CD4-positive, alpha-beta T cell treated with Interleukin-1 beta for 1 hour (primary cell): ENCODE data around the gene C8A.

Experiments
- DNase-seq, 2 donors: peaks; one replicate each; pipeline ENCODE4 v3.0.0-alpha.2; 2020 to 2022

Gene C8A

DNA sequence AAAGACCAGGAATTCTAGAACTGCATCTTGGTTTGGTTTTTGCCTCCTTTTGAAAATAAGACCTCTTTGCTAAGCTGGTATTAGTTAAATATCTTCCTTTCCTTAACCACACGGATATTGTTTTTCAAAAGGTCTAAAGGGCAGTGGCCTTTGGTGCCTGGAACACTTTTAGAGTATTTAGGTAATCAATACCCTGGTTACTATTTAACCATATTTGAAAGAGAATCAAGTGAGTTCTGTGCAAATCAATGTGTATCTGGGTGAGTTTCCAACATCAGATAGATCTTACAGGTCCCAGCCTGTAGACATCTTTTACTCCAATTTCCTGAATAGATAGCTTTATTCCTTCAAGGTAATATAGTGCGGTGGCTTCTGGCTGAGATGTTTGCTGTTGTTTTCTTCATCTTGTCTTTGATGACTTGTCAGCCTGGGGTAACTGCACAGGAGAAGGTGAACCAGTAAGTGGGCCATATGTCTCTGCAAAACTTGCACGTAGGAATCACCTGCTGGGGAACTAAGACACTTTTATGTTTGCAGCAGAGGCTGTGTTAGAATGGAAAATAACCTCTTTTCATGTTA is at the start of gene C8A:
C8A (plus strand) TSS at position 277 of the 579 bp plus-strand sequence; CDS start at position 382, 105 bp downstream.
- DNase-seq, result no peak

DNA sequence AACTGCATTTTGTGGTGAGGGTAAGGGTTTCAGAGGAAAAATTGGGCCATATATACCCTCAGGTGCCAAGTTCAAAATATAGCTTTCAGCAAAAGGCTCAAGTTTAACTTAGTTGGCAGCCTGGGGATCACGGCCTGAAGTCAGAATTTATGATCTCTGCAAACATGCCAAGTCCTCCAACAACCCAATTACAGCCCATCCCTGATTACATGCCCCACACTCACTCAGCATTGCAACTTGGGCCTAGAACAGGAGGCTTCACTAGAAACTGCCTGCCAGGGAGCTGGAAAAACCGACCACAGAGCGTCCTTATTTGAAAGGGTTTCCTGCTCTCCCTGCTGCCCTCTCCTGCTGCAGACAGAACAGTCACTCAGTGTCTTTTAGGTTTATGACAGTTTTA is 47.8 kb upstream of the C8A start:
- no peak for DNase-seq

DNA sequence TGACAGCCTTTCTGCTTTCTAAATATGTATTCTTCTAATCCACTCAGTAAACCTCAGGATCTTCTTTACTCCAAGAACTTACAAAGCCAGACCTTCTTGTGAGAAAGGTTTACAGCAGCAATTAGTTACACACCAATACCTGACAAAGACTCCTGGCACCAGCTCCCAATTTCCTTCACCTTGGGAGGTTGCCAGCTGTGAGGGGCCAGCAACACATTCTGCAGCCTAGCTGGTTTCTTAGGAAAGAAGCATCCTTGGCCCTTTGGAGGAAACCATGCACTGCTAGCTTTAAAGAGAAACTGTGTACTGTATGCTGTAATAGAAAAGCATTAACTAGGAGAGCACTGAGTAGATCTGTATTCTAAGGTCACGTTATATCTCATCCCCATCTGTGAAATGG is 46.2 kb upstream of the C8A start:
- no peak for DNase-seq

DNA sequence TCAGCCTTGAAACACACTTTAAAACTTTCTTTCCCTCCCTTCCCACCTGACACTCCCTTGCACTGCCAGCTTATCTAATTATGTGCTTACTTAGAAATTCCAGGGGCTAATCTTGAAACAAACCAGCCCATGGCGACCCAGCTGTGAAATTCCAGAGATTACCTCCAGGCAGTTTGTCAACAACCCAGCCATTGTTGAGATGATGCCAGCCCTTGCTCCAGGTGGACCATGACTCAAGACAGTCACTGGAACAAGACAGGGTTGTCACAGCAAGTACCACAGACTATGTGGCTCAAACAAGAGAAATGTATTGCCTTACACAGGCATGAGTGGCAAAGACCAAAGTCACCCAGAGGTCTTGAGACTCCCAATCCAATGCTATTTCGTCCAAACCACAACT is 43.3 kb upstream of the C8A start:
- DNase-seq, result no peak

DNA sequence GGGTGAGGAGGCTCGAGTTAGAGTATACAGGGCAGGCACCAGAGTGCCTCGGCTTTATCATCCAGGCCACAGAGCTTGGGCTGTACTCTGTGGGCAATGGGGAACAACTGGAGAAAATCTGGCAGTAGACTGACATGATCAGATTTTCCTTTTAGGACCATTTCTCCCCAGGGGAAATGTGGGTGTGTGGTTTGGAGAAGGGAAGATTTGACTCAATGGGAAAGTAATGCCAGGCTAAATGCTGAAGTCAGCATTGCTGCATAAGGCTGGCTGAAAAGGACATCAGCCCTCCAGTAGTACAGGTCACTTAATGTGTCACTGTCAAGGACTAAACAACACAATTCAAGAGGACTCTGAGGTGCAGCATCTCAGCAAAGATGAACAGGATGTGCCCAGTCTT is 40.4 kb upstream of the C8A start:
- no peak for DNase-seq

DNA sequence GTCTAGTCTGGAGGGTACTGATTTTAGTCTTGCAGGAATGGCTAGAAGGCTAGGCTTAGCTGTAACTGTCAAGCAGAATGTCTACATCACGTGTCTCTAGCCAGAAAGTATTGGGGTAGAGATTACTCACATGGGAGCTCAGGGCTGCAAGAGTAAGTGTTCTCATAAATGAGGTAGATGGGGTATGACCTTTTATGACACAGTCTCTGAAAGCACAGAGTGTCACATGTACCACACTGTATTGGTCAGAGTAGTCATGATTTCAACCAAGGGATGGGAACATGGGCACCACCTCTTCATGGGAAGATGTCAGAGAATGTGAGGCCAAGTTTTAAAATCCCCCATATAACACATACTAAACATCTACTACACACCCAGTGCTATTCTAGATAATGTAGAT is 38.3 kb upstream of the C8A start:
- no peak for DNase-seq

DNA sequence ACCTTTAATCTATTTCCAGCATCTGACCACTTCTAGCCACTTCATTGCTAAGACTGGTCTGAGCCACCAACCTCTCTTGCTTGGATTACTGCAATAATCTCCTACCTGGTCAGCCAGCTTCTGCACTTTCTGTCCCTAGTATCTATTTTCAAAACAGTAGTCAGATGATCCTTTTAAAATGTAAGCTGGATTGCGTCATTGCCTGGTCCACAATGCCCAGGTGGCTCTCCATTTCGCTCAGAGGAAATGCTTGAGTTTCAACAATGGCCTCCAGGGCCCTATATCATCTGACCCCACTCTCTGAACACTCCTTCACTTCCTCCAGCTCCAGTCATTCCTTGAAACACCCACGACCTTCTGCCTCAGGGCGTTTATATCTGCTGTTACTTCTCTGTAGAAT is 37.7 kb upstream of the C8A start:
- DNase-seq, result no peak

DNA sequence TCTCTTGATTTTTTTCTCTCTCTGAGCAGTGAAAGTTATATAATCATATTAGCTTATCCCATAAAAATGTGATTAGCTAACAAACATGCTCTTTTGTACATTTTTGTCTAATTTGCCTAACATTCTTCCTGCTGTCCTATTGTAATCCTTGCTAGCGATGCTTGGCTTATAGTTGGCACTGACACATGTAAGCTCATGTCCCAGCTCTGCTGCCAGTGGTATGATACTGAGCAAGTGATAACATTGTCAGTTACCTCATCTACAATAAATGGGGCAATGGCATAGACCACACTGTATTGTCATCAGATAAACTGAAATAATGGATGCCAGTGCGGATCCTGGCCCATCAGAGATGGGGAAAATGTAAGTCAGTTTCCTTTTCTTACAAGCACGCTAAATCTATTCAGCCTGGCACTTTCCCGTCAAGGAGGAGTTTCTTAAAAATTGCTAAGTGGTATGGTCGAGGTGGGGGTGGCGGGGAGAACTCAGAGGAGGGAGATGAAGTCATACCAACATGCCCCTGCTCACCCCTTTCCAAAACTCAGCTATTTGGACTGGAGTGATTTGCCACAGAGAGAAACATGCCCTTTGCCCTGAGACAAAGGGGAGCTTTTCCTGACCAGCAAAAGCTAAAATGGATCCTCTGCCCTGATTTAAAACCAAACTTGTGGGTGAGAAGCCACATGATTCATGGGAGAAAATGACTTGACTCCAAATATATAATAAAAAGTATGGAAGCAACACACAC is 36.7 kb upstream of the C8A start:
- DNase-seq, result no peak

DNA sequence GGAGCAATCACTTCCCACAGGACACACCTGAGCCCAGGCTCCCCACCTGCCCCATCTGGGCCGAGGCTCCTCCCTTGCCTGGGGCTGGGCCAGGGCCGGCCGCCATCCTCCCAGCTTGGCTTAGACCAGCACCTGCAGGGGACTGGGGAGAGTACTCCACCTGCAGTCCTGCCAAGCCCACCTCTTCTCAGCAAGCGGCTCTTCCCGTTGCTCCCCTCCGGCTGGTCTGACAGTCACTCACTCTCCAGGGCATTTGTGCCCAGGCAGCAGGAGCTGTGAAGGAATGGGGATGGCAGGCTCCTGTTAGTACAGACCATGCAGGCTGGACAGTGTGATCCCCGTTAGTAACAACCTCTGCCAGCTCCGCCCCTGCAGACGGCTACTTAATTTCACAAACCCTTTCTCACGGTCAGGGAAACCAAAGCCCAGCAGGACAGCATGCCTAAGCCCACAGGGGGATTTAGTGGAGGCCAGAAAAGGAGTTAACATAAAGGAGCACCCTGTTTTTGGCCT is 35.2 kb upstream of the C8A start, which contains the start of gene FYB2:
FYB2 (minus strand) TSS at position 18 of the 513 bp plus-strand sequence. CDS start 114 bp downstream, outside the sequence.
- DNase-seq, result no peak

DNA sequence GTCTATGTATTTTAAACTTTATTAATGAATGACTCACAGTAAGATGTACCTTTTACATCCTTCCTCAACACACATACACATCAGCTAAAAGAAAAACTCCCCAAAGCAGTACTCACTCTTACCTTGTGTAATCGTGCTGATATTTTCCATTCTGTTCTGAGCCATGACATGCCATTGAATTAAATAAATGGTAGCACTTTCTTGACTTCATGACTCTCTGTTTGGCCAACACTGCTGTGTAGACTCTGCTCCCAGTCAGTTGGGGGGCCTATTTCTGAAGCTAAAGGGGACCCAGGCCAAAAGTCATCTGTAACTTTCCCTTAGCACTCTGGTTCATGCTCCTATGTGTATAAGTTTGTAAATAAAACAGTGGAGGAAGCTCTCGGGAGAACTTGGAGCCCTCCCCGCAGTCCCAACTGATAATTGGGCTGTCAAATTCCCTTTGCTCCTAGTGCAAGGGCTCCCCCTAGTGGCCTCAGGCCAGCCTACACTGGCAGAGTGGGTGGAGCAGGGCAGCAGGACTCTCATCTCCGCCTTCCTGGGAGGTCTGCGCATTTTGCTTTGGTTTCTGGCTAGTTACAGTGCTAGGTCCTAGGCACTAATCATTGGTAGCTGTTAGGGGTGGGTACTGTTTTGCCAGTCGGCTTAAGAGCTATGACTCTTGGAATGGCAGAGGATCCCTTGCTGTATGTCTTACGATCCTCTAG is 33.7 kb upstream of the C8A start:
- peak; percentile 41 to 45 for DNase-seq

DNA sequence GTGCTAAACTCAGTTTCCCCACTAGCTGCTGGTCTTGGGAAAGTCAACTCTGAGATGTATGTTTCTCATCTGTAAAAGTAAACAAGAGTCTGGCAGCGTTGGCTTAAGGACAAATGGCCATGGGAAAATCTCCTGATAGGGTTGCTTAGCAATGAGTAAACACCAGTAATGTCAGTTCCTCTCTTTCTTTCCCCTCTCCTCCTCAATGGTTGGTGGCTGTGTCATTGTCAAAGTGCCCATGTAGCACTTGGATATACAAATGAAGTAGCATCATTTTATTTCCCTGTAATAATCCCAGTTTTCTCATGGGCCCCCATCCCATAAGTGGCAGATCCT is 33.2 kb upstream of the C8A start:
- DNase-seq, result no peak

DNA sequence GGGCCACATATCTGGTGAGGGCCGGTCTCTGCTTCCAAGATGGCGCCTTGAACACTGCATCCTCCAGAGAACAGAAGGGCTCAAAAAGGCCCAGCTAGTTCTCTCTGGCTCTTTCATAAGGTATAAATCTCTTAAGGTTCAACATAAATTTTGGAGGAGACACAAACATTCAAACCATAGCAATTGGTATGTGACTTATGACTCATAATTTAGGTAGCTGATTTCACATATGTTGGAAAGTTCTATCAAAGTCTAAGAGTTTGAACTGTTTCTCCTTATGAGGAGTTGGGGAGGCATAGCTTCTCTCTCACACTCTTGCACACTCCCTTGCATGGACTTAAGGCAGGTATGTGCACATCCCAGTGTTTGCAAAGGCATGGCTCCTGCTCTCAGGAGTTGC is 30.3 kb upstream of the C8A start:
- no peak for DNase-seq

DNA sequence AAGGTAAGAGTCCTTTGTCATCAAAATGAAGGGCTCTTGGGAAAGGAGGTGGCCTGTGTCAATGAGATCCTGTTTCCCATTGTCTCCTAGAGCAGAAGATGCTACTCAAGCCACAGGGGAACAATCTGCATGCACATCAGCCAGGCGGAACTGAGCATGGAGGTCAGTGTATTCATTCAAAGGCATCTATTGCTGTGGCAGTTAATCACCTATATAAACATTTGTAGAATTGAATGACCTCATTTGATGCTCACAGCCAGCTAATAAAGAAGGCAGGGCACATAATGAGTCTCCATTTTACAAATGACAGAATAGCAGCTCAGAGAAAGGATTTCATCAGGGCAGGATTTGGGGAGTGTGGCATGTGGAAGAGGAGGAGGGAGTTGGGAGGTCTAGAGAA is 29.7 kb upstream of the C8A start:
- no peak for DNase-seq

DNA sequence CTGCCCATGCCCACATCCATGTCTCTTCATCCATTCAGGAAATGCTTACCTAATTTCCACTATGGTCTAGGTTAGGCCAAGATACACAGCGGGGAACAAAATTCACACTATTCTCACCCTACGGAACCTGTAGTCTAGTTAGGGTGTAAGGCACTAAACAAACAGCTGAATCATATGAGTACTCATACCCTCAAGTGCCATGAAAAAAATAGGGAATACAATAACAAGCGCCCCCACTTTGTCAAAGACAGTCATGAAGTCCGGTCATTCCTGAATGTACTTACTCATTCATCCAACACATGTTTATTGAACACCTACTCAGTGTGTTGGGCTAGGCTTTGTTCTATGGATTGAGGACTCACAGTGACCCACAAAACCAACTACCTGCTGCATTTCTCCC is 29.2 kb upstream of the C8A start:
- DNase-seq, result no peak

DNA sequence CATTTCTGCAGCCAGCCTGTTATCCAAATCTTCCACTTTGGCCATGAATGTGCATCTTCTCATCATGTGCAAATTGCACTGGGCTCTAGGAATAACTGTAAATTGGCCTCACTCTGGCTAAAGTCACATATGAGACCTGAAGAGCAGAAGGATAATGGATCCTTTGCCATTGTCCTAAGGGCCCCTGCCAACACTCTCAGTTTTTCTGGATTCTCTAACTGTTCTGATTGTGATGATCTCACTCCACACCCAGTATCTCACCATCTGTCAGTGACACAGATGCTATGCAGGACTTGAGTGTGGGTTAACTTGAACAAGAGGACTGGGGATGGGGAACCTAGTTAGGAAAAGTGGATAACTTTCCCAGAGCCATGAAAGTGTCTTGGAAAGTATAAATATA is 26.9 kb upstream of the C8A start:
- DNase-seq, result no peak

DNA sequence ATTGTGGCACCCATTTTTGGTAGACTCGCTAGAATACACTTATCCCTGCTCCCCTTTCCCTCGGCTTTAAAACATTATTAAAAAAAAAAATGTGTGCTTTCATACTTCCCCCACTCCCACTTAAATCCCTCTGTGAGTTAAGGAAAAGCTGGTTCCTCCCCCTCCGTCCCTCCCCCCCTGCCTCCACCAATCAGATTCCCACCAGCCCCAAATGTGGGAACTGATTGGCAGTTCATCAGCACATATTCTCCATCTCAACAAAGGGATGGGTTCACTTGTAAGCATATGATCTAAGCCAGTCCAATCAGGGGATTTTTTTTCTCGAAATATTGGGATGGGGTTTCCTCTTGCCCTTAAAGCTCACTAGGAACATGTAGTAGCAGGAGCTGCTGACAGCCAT is 24.5 kb upstream of the C8A start:
- no peak for DNase-seq

DNA sequence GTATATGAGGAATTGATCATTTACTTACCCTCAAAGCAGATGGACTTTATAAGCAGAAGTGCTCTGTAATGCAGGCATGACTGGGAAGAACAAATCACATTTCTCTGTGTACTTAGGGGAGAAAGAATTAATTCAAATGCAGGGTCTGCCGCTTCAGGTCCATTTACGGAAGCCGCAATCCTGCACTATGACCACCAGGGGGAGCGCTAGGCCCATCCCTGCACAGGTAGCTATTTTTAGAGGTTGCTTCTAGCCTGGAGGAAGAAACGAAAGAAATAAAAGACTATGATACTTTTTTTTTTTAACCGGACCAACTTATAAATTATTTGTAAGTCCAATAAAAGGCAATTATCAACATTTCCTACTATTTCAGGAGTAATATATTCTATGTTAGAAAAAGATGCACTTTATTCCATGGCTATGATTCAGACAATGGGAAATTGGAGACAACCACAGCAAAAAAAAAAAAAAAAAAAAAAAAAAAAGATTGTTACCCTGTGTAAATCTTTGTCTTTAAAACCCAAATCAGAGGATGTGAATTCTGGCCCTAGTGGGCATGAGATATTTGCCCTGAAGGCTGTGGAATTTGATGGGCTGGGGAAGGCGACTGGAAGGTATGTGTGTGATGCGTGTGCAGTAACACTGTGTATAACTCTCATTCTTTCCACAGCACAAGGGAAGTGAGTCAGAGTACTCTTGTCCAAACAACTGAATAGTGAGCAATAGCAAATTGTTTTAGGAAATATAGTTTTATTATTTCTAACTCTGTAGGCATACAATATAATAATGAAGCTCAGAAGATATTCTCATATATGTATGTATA is 22.5 kb upstream of the C8A start:
- peak; percentile 63 to 66 for DNase-seq

DNA sequence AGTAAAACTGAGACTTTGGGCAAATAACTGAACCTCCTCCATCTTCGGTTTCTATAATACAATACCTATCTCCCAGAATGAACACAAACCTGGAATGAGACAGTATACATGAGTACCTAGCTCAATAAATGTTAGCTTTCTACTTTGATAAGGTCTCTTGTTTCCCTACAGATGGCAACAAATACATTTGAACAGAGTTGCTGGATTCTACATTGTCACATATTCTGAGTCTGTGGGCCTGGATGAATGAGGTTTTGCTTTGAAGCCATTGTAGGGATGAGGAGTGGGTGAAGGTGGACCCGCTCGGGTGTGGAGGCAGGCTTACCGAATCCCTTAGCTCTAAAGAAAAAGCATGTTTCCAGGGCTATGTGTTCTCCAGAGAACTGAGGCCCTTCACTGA is 21.5 kb upstream of the C8A start:
- DNase-seq, result no peak

DNA sequence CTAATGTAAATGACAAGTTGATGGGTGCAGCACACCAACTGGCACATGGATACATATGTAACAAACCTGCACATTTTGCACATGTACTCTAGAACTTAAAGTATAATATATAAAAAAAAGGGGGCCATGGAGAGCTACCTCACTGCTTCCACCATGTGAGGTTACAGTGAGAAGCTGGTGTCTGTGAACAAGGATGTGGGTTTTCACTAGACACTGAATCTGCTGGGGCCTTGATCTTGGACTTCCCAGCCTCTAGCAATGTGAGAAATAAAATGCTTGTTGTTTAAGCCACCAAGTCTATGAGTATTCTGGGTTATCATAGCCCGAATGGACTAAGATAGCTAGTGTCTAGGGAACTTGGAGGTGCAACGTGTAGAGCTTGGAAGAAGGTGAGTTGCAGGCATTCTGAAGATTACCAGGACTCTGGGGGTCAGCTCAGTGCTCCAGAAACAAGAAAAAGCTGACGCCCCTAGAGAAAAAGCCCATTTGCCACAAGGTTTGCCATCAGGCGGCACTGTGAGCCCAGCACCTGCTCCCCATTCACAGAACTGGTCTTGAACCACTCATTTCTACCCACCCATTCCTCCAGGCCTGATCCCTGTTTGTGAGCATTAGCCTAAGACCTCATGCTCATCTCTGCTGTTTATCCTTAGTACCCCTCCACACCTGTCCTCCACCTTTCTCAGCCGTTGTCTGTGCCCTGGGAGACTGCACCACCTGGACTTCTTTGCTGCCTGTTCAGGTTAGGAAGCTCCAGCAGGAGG is 20.3 kb upstream of the C8A start:
- no peak for DNase-seq

DNA sequence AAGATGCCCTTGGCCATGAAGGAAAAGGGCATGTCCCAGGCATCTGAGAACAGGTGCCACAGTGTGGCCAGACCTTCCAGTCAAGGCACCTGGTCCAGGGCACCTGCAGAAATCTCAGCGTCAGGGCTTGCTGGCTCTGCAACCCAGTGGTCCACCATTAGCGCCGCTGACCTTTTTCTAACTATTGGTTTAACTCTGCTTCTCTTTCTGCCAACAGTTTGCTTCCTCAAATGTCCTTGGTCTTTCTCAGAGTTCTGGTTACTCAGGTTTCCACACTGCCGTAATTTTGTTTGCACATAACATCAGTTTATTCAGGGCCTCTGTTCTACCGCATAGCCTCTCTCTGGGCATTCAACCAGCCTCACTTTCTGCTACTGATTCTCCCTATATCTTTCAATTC is 18.9 kb upstream of the C8A start:
- DNase-seq, result no peak

DNA sequence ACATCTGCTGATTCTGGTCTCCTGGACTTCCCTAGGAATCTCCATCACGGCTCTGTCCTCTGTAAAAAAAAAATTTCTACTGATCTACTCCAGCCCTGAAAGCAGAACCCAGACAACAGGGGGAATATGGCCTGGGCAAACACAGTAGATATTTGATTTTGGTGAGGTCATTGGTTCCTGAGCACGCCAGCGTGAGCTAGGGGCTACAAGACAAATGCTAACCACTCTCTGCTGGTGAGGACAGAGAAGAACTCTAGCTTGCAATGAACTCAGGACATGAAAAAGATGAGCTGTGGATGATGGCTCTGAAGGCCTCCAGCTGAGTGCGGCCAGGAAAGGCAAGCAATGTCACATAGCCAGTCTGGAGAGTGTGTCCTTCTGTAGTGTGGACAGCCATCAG is 18.2 kb upstream of the C8A start:
- DNase-seq, result no peak

DNA sequence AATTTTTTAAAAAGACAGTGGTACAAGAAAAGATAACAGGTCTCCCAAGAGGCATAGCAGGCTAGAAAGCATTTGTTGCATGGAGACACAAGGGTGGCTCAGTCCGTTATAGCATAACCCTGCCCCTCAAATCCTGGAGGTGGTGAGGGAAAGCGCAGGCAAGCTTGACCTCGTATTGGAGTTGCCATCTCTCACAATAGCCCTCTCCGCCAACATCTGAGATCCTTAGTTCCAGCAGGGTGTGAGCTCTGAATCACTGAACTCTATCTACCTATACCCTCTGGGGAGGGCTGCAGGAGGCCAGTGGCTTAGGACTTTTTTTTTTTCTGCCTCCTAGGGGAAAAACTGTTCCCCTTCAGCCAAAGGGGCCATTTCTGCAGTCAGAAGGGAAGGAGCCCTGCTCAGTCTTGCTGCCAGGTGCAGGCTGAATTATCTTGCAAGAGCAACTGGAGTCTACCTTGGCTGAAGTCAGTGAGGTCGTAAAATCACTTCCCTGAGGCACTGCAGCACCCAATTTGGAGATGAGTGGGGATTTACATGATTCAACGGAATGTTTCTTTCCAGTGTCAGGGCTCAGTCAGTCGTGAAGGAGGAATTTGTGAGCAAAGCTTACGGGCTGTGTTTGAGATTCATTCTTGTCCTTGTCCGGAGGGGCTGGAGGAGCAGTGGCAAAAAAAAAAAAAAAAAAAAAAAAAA is 17.2 kb upstream of the C8A start:
- no peak for DNase-seq
